ENCODE measurements around the gene ATP5ME.

- TF ChIP-seq RAD21 (IDR thresholded peaks at IDR 0.05; ENCODE audit: low read length) (no peak), CTCF (IDR thresholded peaks at IDR 0.05) (no peak), REST (IDR thresholded peaks at IDR 0.05; ENCODE audit: low read depth, low read length) (no peak), JUND (IDR thresholded peaks at IDR 0.05) (no peak), YY1 (IDR thresholded peaks at IDR 0.05; ENCODE audit: low read depth) (no peak), SMC3 (IDR thresholded peaks at IDR 0.05; ENCODE audit: low read depth, low read length) (no peak), GATA2 (CRISPR knock-in tag; IDR thresholded peaks at IDR 0.05) (no peak)
Observed at GRCh38 chr4:628311-628741, 45.8 kb downstream of the ATP5ME start.

Measured in SK-N-SH (cell line).